8988T (cell line): ENCODE data around the gene PROCA1.
"Not testable (repeated sequence)": the region's sequence is repeated elsewhere in the genome, so short reads cannot be mapped to it uniquely, and the experiment has no call there.

Experiments used
- DNase-seq: peaks from one replicate; pipeline ENCODE4 v3.0.0; 2011

The PROCA1 gene

GRCh38 chr17:28725660-28726225 lies 14.1 kb upstream of the PROCA1 start:
- no peak for DNase-seq

- no peak for DNase-seq
These were observed 13.5 kb upstream of the PROCA1 start for GRCh38 chr17:28725166-28725659.

- no peak for DNase-seq
These were observed 12.9 kb upstream of the PROCA1 start for GRCh38 chr17:28724500-28725165.

- DNase-seq = not testable (repeated sequence)
These were observed 12.3 kb upstream of the PROCA1 start for GRCh38 chr17:28723836-28724499.

- DNase-seq = no peak
These were observed 11.6 kb upstream of the PROCA1 start for GRCh38 chr17:28723159-28723835.

GRCh38 chr17:28722417-28723158 lies 10.9 kb upstream of the PROCA1 start:
- no peak for DNase-seq

- DNase-seq = not testable (repeated sequence)
These were observed 9.3 kb upstream of the PROCA1 start for GRCh38 chr17:28720997-28721329.

- DNase-seq = no peak
These were observed 8.7 kb upstream of the PROCA1 start for GRCh38 chr17:28720247-28720996.

- DNase-seq = no peak
These were observed 7.3 kb upstream of the PROCA1 start for GRCh38 chr17:28719021-28719433.

GRCh38 chr17:28718333-28719020 lies 6.8 kb upstream of the PROCA1 start:
- DNase-seq = no peak

GRCh38 chr17:28717578-28718332 lies 6.1 kb upstream of the PROCA1 start, which contains the start of gene RAB34:
TSS of gene RAB34 (minus strand) at chr17:28717868. CDS start at chr17:28717266, 602 bp downstream.
- no peak for DNase-seq

GRCh38 chr17:28716740-28717577 lies 5.3 kb upstream of the PROCA1 start:
- DNase-seq = no peak

GRCh38 chr17:28715217-28715616 lies 3.5 kb upstream of the PROCA1 start:
- DNase-seq = no peak

GRCh38 chr17:28714281-28714680 lies 2.6 kb upstream of the PROCA1 start:
- DNase-seq = no peak

GRCh38 chr17:28712705-28713415 lies 1.2 kb upstream of the PROCA1 start:
- no peak for DNase-seq

- no peak for DNase-seq
These were observed 480 bp upstream of the PROCA1 start for GRCh38 chr17:28712032-28712704.

GRCh38 chr17:28710861-28711722 lies 596 bp downstream of the PROCA1 start:
- peak; percentile 100 for DNase-seq
